Measurements from ENCODE around the gene PLBD2. TPM values are rescaled to one million over a fixed set of nuclear protein-coding genes. Genes with fewer than 3 reads are reported as not detected.

The PLBD2 gene
- total RNA-seq, 1 experiment from 2014 or later = 18.8 TPM

DNA sequence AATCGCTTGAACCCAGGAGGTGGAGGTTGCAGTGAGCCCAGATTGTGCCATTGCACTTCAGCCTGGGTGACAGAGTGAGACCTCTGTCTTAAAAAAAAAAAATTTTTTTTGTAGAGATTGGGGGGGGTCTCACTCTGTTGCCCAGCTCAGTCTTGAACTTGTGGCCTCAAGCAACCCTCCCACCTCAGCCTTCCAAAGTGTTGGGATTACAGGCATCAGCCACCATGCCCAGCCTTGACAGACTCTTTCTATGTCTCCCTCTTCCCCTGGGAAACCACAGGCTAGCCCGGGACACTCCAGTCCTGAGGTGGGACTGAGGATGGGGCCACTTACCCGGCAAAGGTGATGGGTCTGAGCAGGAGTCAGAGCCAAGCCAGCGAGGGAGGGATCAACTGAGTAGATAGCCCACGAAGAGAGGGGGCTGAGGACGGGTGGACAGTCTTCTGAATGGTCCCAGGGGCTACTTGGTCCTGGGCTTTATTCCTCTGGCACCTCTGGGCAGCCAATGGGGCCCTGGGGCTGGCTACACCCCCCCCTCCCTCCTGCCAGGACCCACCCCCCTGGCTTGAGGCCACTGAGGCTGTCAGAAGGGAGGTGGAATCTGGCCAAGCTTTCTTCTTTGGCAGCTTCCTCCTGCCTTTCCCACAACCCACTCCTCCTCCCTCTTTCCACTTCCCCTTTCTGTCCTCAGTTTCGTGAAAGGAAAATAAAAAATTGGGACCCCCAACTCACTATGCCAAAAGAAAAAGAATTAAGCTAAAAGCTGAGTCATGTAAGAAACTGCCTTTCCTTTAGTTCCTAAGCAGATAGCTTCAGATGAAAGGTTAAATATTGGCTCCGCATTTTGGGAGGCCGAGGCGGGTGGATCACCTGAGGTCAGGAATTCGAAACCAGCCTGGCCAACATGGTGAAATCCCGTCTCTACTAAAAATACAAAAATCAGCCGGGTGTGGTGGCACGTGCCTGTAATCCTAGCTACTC is 45.3 kb downstream of the PLBD2 start, which contains the start of gene SDS:
Gene SDS (minus strand): TSS at position 453 of the 981 bp plus-strand sequence. CDS start 4,179 bp downstream, outside the sequence.
- Histone ChIP-seq H3F3A (ENCODE audit: low read length, unreplicated experiment) (no peaks in the 10 kb centered on the region), H3K9me2 (replicated peaks; ENCODE audit: low read length) (no peaks in the 10 kb centered on the region), H3K9ac (ENCODE audit: low read length) (no peak within 1 kb of the TSS), H3K27ac (ENCODE audit: low read length) (no peak within 1 kb of the TSS), H3K4me3 (ENCODE audit: low read length) (no peak within 1 kb of the TSS), H3K27me3 (ENCODE audit: low read length) (no peaks in the 10 kb centered on the region), H3K4me2 (ENCODE audit: low read length) (peak within 1 kb of the TSS; percentile 22), H3K36me3 (ENCODE audit: low read depth, low read length) (no peaks in the 10 kb centered on the region), H3K79me2 (ENCODE audit: low read length) (no peaks in the 10 kb centered on the region), H3K9me3 (ENCODE audit: low read length) (no peaks in the 10 kb centered on the region), H2AFZ (ENCODE audit: low read length) (0 out of 2 replicates have a peak within 1 kb of the TSS, but pooled peaks have one; percentile 14), H3K4me1 (ENCODE audit: insufficient read depth, low read length) (peaks cover 7% of the 10 kb centered on the region), H4K20me1 (ENCODE audit: low read length) (no peaks in the 10 kb centered on the region)
- ChIA-PET POLR2A (ENCODE audit: unreplicated experiment) (no interaction called here), CTCF (interaction anchor here (0.8 kb wide), 1 partner anchor 34 kb away, joined by 3 read pairs; no protein-coding TSS in a partner anchor)
- intact Hi-C loops (cut with micrococcal nuclease) = no loop called here
- peak; percentile 28 for DNase-seq
- 0 out of 2 replicates have a peak, but pooled peaks have one; percentile 14 for ATAC-seq
- no TSS peak for BruUV-seq (replicated peaks)
- TF ChIP-seq, protein P1, sequence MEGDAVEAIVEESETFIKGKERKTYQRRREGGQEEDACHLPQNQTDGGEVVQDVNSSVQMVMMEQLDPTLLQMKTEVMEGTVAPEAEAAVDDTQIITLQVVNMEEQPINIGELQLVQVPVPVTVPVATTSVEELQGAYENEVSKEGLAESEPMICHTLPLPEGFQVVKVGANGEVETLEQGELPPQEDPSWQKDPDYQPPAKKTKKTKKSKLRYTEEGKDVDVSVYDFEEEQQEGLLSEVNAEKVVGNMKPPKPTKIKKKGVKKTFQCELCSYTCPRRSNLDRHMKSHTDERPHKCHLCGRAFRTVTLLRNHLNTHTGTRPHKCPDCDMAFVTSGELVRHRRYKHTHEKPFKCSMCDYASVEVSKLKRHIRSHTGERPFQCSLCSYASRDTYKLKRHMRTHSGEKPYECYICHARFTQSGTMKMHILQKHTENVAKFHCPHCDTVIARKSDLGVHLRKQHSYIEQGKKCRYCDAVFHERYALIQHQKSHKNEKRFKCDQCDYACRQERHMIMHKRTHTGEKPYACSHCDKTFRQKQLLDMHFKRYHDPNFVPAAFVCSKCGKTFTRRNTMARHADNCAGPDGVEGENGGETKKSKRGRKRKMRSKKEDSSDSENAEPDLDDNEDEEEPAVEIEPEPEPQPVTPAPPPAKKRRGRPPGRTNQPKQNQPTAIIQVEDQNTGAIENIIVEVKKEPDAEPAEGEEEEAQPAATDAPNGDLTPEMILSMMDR (conservative IDR thresholded peaks at IDR 0.05; ENCODE audit: low read depth, low read length) = no peak
- TF ChIP-seq EZH2 (IDR thresholded peaks at IDR 0.05; ENCODE audit: low read length, unreplicated experiment) (no peak), EZH2phosphoT487 (IDR thresholded peaks at IDR 0.05; ENCODE audit: borderline replicate concordance, low read length) (no peak)

GRCh38 chr12:113405694-113406093 is 47.3 kb downstream of the PLBD2 start:
- H3K4me2 ChIP-seq (ENCODE audit: low read length) = no peak overlapping the region
- no peak for DNase-seq
- no peak overlapping the region for H2AFZ ChIP-seq (ENCODE audit: low read length)
- H3K79me2 ChIP-seq (ENCODE audit: low read length) = no peaks in the 10 kb centered on the region
- H3K36me3 ChIP-seq (ENCODE audit: low read depth, low read length) = no peaks in the 10 kb centered on the region
- POLR2A ChIA-PET (ENCODE audit: unreplicated experiment) = no interaction called here
- BruUV-seq (replicated peaks) = no TSS peak
- no peaks in the 10 kb centered on the region for H4K20me1 ChIP-seq (ENCODE audit: low read length)
- no peak overlapping the region for H3K27ac ChIP-seq (ENCODE audit: low read length)
- no peak for ATAC-seq
- no peaks in the 10 kb centered on the region for H3K9me3 ChIP-seq (ENCODE audit: low read length)
- H3K27me3 ChIP-seq (ENCODE audit: low read length) = no peaks in the 10 kb centered on the region
- no peaks in the 10 kb centered on the region for H3F3A ChIP-seq (ENCODE audit: low read length, unreplicated experiment)
- H3K9ac ChIP-seq (ENCODE audit: low read length) = no peak overlapping the region
- H3K4me1 ChIP-seq (ENCODE audit: insufficient read depth, low read length) = peaks cover 7% of the 10 kb centered on the region
- TF ChIP-seq EZH2 (IDR thresholded peaks at IDR 0.05; ENCODE audit: low read length, unreplicated experiment) (no peak), EZH2phosphoT487 (IDR thresholded peaks at IDR 0.05; ENCODE audit: borderline replicate concordance, low read length) (no peak)
- TF ChIP-seq, protein P1 (conservative IDR thresholded peaks at IDR 0.05; ENCODE audit: low read depth, low read length) = no peak
- H3K9me2 ChIP-seq (replicated peaks; ENCODE audit: low read length) = no peaks in the 10 kb centered on the region
- H3K4me3 ChIP-seq (ENCODE audit: low read length) = no peak overlapping the region
- CTCF ChIA-PET = no interaction called here
- intact Hi-C loops (cut with micrococcal nuclease) = no loop called here
